Thyroid gland (tissue), 4 donors: ENCODE results near the gene TCEA2. TPM values are rescaled to one million over a fixed set of nuclear protein-coding genes. Genes with fewer than 3 reads are reported as not detected.

Source experiments
- DNase-seq, 2 donors: peaks; one replicate each; pipeline ENCODE4 v3.0.0-alpha.2; 2019
- H3K27ac ChIP-seq, 3 donors: fragments of 200-600 bp; sonication (generic); 1 replicate in 2 of 3; 2 replicates in 1 of 3; pipeline ENCODE4 v1.5.1; 2016 to 2019; ENCODE audit warnings: mild to moderate bottlenecking in 1 of 3, moderate library complexity in 1 of 3
- H3K27me3 ChIP-seq: fragments of 200-600 bp; sonication (generic); one replicate; pipeline ENCODE4 v1.5.1; 2019
- H3K36me3 ChIP-seq, 2 donors: fragments of 200-600 bp; sonication (generic); one replicate each; pipeline ENCODE4 v1.5.1; 2016 to 2019
- H3K4me1 ChIP-seq, 2 donors: fragments of 200-600 bp; sonication (generic); one replicate each; pipeline ENCODE4 v1.5.1; 2017 to 2019
- H3K4me3 ChIP-seq, 3 donors: fragments of 200-600 bp; sonication (generic); replicated peaks in 1 of 3; 1 replicate in 2 of 3; 2 replicates in 1 of 3; pipeline ENCODE4 v1.5.1; 2016; ENCODE audit warnings: mild to moderate bottlenecking in 1 of 3
- H3K9me3 ChIP-seq: fragments of 200-600 bp; sonication (generic); one replicate; pipeline ENCODE4 v1.5.1; 2017
- CTCF ChIP-seq, 6 experiments: fragments of 200-600 bp in 3 of 6; fragments of 450-650 bp in 3 of 6; sonication (generic) in 3 of 6; IDR thresholded peaks; one replicate each; pipeline ENCODE4 v1.5.1; 2016 to 2019; ENCODE audit warnings: antibody characterized with exemption in 6 of 6, mild to moderate bottlenecking in 2 of 6, inconsistent platforms in 1 of 6, moderate library complexity in 1 of 6
- POLR2A ChIP-seq, 2 donors: fragments of 450-650 bp; IDR thresholded peaks; one replicate each; pipeline ENCODE4 v1.6.1; 2017; ENCODE audit warnings: antibody characterized with exemption in 2 of 2, mild to moderate bottlenecking in 2 of 2, moderate library complexity in 1 of 2
- WGBS, 2 donors: methylation state at CpG; one replicate each; pipeline ENCODE4 v1.1.5; 2017; 5-methylcytosine and 5-hydroxymethylcytosine counted together
- intact Hi-C: fragments of 100-400 bp; cut with DNase I; formaldehyde crosslinking; loops from one replicate; pipeline ENCODE4 v1.15.1; 2023
- total RNA-seq, 4 donors: library from RNA; depleted of rRNA; stranded (reverse); fragments of >200 nt; gene quantifications; one replicate each; pipeline ENCODE4 v1.2.3, GENCODE V29; 2016

TCEA2 gene
- total RNA-seq, 4 donors from 2014 or later: 20.9 to 43.1 (median 24.4) TPM

- no peak for TF ChIP-seq CTCF (IDR thresholded peaks at IDR 0.05)
- TF ChIP-seq POLR2A (IDR thresholded peaks at IDR 0.05): no peak
- no peaks in the 10 kb centered on the region for H3K27me3 ChIP-seq
- no peak overlapping the region for H3K4me3 ChIP-seq
- peaks cover 7 to 49% of the 10 kb centered on the region in 2 donors for H3K4me1 ChIP-seq
- H3K36me3 ChIP-seq: no peaks in the 10 kb centered on the region
- 23 to 28% methylated on average over 6 to 8 of the region's 11 CpGs for WGBS, 2 donors
- H3K9me3 ChIP-seq: no peaks in the 10 kb centered on the region
- no peak for DNase-seq
- intact Hi-C loops: no loop called here
- peak overlapping the region in 1 of 3 donors; percentile 67 for H3K27ac ChIP-seq
These were observed 21.3 kb upstream of the TCEA2 start for GRCh38 chr20:64041781-64042053.

GRCh38 chr20:64042054-64042781 is 20.8 kb upstream of the TCEA2 start:
- H3K36me3 ChIP-seq: no peaks in the 10 kb centered on the region
- H3K4me3 ChIP-seq: peak overlapping the region in 1 of 3 donors; percentile 21
- TF ChIP-seq CTCF (IDR thresholded peaks at IDR 0.05) (no peak), POLR2A (IDR thresholded peaks at IDR 0.05) (no peak)
- no peaks in the 10 kb centered on the region for H3K9me3 ChIP-seq
- DNase-seq: no peak
- 1 to 5% methylated on average over 13 to 23 of the region's 55 CpGs for WGBS, 2 donors
- H3K27ac ChIP-seq: peak overlapping the region in 2 of 3 donors; percentile 18 to 67
- H3K27me3 ChIP-seq: no peaks in the 10 kb centered on the region
- peaks cover 7 to 48% of the 10 kb centered on the region in 2 donors for H3K4me1 ChIP-seq
- intact Hi-C loops: no loop called here

GRCh38 chr20:64043768-64044167 is 19.2 kb upstream of the TCEA2 start:
- 86% methylated on average over 9 of the region's 9 CpGs for WGBS, 2 donors
- no peak overlapping the region for H3K27ac ChIP-seq
- H3K4me3 ChIP-seq: no peak overlapping the region
- TF ChIP-seq POLR2A (IDR thresholded peaks at IDR 0.05): no peak
- no peak for TF ChIP-seq CTCF (IDR thresholded peaks at IDR 0.05)
- intact Hi-C loops: no loop called here
- H3K27me3 ChIP-seq: no peaks in the 10 kb centered on the region
- H3K9me3 ChIP-seq: no peaks in the 10 kb centered on the region
- DNase-seq: no peak
- peaks cover 4% of the 10 kb centered on the region in 2 donors for H3K36me3 ChIP-seq
- peaks cover under 1 to 38% of the 10 kb centered on the region in 2 donors for H3K4me1 ChIP-seq

GRCh38 chr20:64044484-64045247 is 18.3 kb upstream of the TCEA2 start:
- no peak for DNase-seq
- intact Hi-C loops: no loop called here
- no peak overlapping the region for H3K4me3 ChIP-seq
- peaks cover 1% of the 10 kb centered on the region for H3K27me3 ChIP-seq
- TF ChIP-seq CTCF (IDR thresholded peaks at IDR 0.05) (no peak), POLR2A (IDR thresholded peaks at IDR 0.05) (no peak)
- peak overlapping the region in 1 of 3 donors; percentile 24 for H3K27ac ChIP-seq
- H3K36me3 ChIP-seq: peaks cover 4% of the 10 kb centered on the region in 2 donors
- peaks cover 1 to 34% of the 10 kb centered on the region in 2 donors for H3K4me1 ChIP-seq
- H3K9me3 ChIP-seq: no peaks in the 10 kb centered on the region
- 59 to 65% methylated on average over 6 to 14 of the region's 14 CpGs for WGBS, 2 donors
